CD14-positive monocyte (primary cell): ENCODE results near the gene TRAPPC10. TPM values are rescaled to one million over a fixed set of nuclear protein-coding genes. Genes with fewer than 3 reads are reported as not detected.

Experiments
- DNase-seq, 3 donors: peaks; one replicate each; pipeline ENCODE4 v3.0.0-alpha.2; 2011 to 2022
- H2AFZ ChIP-seq: 2 replicates; pipeline ENCODE4 v1.6.0; 2012; ENCODE audit warnings: mild to moderate bottlenecking, low read depth, low read length, inconsistent platforms; ENCODE audit not compliant: insufficient read depth, poor library complexity, severe bottlenecking
- H3K27ac ChIP-seq, 2 donors: 1 replicate in 1 of 2; 2 replicates in 1 of 2; pipeline ENCODE4 v1.5.1; 2012 to 2013; ENCODE audit warnings: low read length in 2 of 2, control low read depth in 1 of 2, inconsistent platforms in 1 of 2, low read depth in 1 of 2, mild to moderate bottlenecking in 1 of 2
- H3K27me3 ChIP-seq, 2 donors: one replicate each; pipeline versions ENCODE4 v1.6.0 to v1.6.1; 2011 to 2013; ENCODE audit warnings: low read length in 2 of 2; ENCODE audit not compliant: control insufficient read depth in 2 of 2, insufficient read depth in 2 of 2
- H3K36me3 ChIP-seq, 2 donors: replicated peaks in 1 of 2; 1 replicate in 1 of 2; 2 replicates in 1 of 2; pipeline versions ENCODE4 v1.5.1 to v1.6.1; 2012 to 2013; ENCODE audit warnings: low read length in 2 of 2, control low read depth in 1 of 2, inconsistent platforms in 1 of 2, mild to moderate bottlenecking in 1 of 2; ENCODE audit not compliant: insufficient read depth in 2 of 2, control insufficient read depth in 1 of 2
- H3K4me1 ChIP-seq, 2 donors: 1 replicate in 1 of 2; 2 replicates in 1 of 2; pipeline versions ENCODE4 v1.5.1 to v1.6.1; 2012 to 2013; ENCODE audit warnings: low read length in 2 of 2, control low read depth in 1 of 2, inconsistent platforms in 1 of 2, mild to moderate bottlenecking in 1 of 2, moderate library complexity in 1 of 2; ENCODE audit not compliant: insufficient read depth in 2 of 2, control insufficient read depth in 1 of 2
- H3K4me2 ChIP-seq: replicated peaks from 2 replicates; pipeline ENCODE3; 2012; ENCODE audit warnings: low read length, moderate library complexity, mild to moderate bottlenecking; ENCODE audit not compliant: poor library complexity, severe bottlenecking; ENCODE audit errors: extremely low read depth
- H3K4me3 ChIP-seq, 3 experiments: fragments of 200-600 bp in 1 of 3; sonication (generic) in 1 of 3; replicated peaks in 1 of 3; 1 replicate in 2 of 3; 2 replicates in 1 of 3; pipeline ENCODE4 v1.5.1; 2011 to 2013; ENCODE audit warnings: low read length in 3 of 3, mild to moderate bottlenecking in 3 of 3, control low read depth in 2 of 3, low read depth in 2 of 3, inconsistent platforms in 1 of 3, moderate library complexity in 1 of 3
- H3K79me2 ChIP-seq: 2 replicates; pipeline ENCODE4 v1.6.0; 2012; ENCODE audit warnings: mild to moderate bottlenecking, control low read depth, inconsistent platforms, low read length, moderate library complexity; ENCODE audit not compliant: insufficient read depth
- H3K9ac ChIP-seq: 2 replicates; pipeline ENCODE4 v1.6.0; 2017; ENCODE audit warnings: low read length, mild to moderate bottlenecking; ENCODE audit not compliant: insufficient read depth, poor library complexity, severe bottlenecking
- H3K9me3 ChIP-seq, 2 donors: replicated peaks in 1 of 2; 1 replicate in 1 of 2; 2 replicates in 1 of 2; pipeline versions ENCODE4 v1.5.1 to v1.6.1; 2012 to 2013; ENCODE audit warnings: low read length in 2 of 2, control low read depth in 1 of 2; ENCODE audit not compliant: control insufficient read depth in 1 of 2, insufficient read depth in 1 of 2
- H4K20me1 ChIP-seq: 2 replicates; pipeline ENCODE4 v1.6.0; 2012; ENCODE audit warnings: mild to moderate bottlenecking, low read length, control low read depth, moderate library complexity; ENCODE audit not compliant: insufficient read depth
- H3K27ac Mint-ChIP-seq, 7 donors: one replicate each; pipeline ENCODE4 v1.8.0; 2020; ENCODE audit warnings: mild to moderate bottlenecking in 7 of 7, mixed read lengths in 7 of 7, moderate library complexity in 6 of 7, inconsistent platforms in 2 of 7
- H3K27me3 Mint-ChIP-seq, 3 donors: one replicate each; pipeline ENCODE4 v1.8.0; 2021 to 2022; ENCODE audit warnings: low read depth in 3 of 3, mild to moderate bottlenecking in 3 of 3, mixed read lengths in 3 of 3, moderate library complexity in 3 of 3, inconsistent platforms in 1 of 3
- H3K36me3 Mint-ChIP-seq, 2 donors: one replicate each; pipeline ENCODE4 v1.8.0; 2020; ENCODE audit warnings: mixed read lengths in 2 of 2, inconsistent platforms in 1 of 2, mild to moderate bottlenecking in 1 of 2
- H3K4me1 Mint-ChIP-seq: one replicate; pipeline ENCODE4 v1.8.0; 2020; ENCODE audit warnings: mild to moderate bottlenecking, mixed read lengths
- H3K4me3 Mint-ChIP-seq, 2 donors: one replicate each; pipeline ENCODE4 v1.8.0; 2020; ENCODE audit warnings: mild to moderate bottlenecking in 2 of 2, mixed read lengths in 2 of 2, moderate library complexity in 1 of 2
- H3K9me3 Mint-ChIP-seq, 7 donors: one replicate each; pipeline ENCODE4 v1.8.0; 2020 to 2022; ENCODE audit warnings: mixed read lengths in 7 of 7, mild to moderate bottlenecking in 6 of 7, moderate library complexity in 6 of 7, inconsistent platforms in 2 of 7
- WGBS: methylation state at CpG from one replicate; pipeline ENCODE4 v1.1.5; 2013; ENCODE audit warnings: missing lambda C conversion rate; ENCODE audit not compliant: insufficient coverage; 5-methylcytosine and 5-hydroxymethylcytosine counted together
- intact Hi-C, 2 donors: fragments of 100-400 bp; cut with micrococcal nuclease; formaldehyde crosslinking; loops; one replicate each; pipeline versions ENCODE4 v1.15.0 to v1.15.1; 2023
- polyA plus RNA-seq, 3 donors: library from polyadenylated mRNA; depleted of rRNA in 1 of 3; unstranded in 2 of 3; stranded (reverse) in 1 of 3; fragments of 300-500 nt in 2 of 3; fragments of >200 nt in 1 of 3; fragmentation: Illumina TruSeq in 2 of 3; gene quantifications; 1 replicate in 2 of 3; 2 replicates in 1 of 3; pipeline ENCODE4 v1.2.3, GENCODE V29; 2012 to 2021
- TF ChIP-seq, protein P1 (sequence below): fragments of 200-600 bp; IDR thresholded peaks from one replicate; pipeline ENCODE4 v1.8.0; 2022; ENCODE audit warnings: antibody characterized with exemption, mild to moderate bottlenecking

Gene TRAPPC10
- polyA plus RNA-seq, 3 donors = 5.9 to 40.6 (median 8.6) TPM

DNA sequence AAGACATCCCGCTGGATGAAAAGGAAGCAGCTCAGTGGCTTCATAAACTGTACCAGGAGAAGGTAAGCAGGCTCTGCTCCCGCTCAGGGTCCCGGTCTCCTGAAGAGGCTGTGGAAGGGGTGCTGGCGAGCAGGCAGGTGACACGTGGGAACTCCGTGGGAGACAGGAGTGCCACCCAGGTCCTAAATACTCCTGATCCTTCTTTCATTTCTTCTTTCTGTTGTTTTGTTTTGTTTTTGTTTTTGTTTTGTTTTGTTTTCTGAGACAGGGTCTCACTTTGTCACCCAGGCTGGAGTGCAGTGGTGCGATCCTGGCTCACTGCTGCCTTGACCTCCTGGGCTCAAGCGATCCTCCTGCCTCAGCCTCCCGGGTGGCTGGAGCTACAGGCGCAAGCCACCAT lies 34.0 kb upstream of the TRAPPC10 start:
- no peak overlapping the region for H3K9ac ChIP-seq
- H3K9me3 ChIP-seq = no peaks in the 10 kb centered on the region
- TF ChIP-seq, protein P1, sequence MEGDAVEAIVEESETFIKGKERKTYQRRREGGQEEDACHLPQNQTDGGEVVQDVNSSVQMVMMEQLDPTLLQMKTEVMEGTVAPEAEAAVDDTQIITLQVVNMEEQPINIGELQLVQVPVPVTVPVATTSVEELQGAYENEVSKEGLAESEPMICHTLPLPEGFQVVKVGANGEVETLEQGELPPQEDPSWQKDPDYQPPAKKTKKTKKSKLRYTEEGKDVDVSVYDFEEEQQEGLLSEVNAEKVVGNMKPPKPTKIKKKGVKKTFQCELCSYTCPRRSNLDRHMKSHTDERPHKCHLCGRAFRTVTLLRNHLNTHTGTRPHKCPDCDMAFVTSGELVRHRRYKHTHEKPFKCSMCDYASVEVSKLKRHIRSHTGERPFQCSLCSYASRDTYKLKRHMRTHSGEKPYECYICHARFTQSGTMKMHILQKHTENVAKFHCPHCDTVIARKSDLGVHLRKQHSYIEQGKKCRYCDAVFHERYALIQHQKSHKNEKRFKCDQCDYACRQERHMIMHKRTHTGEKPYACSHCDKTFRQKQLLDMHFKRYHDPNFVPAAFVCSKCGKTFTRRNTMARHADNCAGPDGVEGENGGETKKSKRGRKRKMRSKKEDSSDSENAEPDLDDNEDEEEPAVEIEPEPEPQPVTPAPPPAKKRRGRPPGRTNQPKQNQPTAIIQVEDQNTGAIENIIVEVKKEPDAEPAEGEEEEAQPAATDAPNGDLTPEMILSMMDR = no peak
- H3K36me3 ChIP-seq = peaks cover 54 to 76% of the 10 kb centered on the region in 2 donors
- Mint-ChIP-seq H3K27ac (no peak overlapping the region), H3K27me3 (peaks cover 0 to 3% (median 0%) of the 10 kb centered on the region in 3 donors), H3K9me3 (no peaks in the 10 kb centered on the region), H3K4me3 (no peak overlapping the region), H3K36me3 (peaks cover 64 to 69% of the 10 kb centered on the region in 2 donors), H3K4me1 (peaks cover 7% of the 10 kb centered on the region)
- no peak for DNase-seq
- 100% methylated on average over 4 of the region's 10 CpGs for WGBS
- H3K4me1 ChIP-seq = no peaks in the 10 kb centered on the region
- H3K4me2 ChIP-seq = no peak overlapping the region
- no peak overlapping the region for H2AFZ ChIP-seq
- H3K27ac ChIP-seq = no peak overlapping the region
- no peaks in the 10 kb centered on the region for H3K79me2 ChIP-seq
- intact Hi-C loops = no loop called here
- no peak overlapping the region for H3K4me3 ChIP-seq
- H4K20me1 ChIP-seq = peaks cover 47% of the 10 kb centered on the region
- no peaks in the 10 kb centered on the region for H3K27me3 ChIP-seq

DNA sequence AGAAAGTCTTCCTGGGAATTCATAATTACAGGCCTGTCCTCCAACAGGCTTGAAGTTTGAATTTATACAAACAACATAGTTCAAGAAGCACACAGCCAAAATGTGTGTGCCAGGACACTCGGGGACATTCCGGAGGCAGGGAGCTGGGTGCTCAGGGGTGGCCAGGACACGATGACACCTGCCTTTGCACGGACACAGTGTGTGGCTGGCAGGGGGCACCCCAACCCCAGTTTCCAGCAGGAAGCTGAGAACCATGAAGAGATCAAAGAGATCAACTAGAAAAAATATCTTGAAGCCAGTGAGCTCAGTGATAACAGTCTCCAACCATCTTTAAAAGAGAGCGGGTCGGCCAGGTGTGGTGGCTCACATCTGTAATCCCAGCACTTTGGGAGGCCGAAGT lies 32.5 kb upstream of the TRAPPC10 start:
- Mint-ChIP-seq H3K4me3 (no peak overlapping the region), H3K4me1 (peaks cover 7% of the 10 kb centered on the region), H3K9me3 (peaks cover 0 to 2% (median 0%) of the 10 kb centered on the region in 7 donors), H3K27ac (no peak overlapping the region), H3K27me3 (peaks cover under 1 to 8% (median 2%) of the 10 kb centered on the region in 3 donors), H3K36me3 (peaks cover 59 to 72% of the 10 kb centered on the region in 2 donors)
- H3K27me3 ChIP-seq = no peaks in the 10 kb centered on the region
- 93% methylated on average over 7 of the region's 7 CpGs for WGBS
- no peak overlapping the region for H2AFZ ChIP-seq
- no peak overlapping the region for H3K9ac ChIP-seq
- H3K4me2 ChIP-seq = no peak overlapping the region
- intact Hi-C loops = no loop called here
- DNase-seq = no peak
- H3K79me2 ChIP-seq = no peaks in the 10 kb centered on the region
- peaks cover 50% of the 10 kb centered on the region for H4K20me1 ChIP-seq
- H3K4me1 ChIP-seq = no peaks in the 10 kb centered on the region
- no peak overlapping the region for H3K27ac ChIP-seq
- TF ChIP-seq, protein P1 = no peak
- no peak overlapping the region for H3K4me3 ChIP-seq
- peaks cover 50 to 82% of the 10 kb centered on the region in 2 donors for H3K36me3 ChIP-seq
- H3K9me3 ChIP-seq = no peaks in the 10 kb centered on the region
